Mesothelial cell of epicardium (in vitro differentiated cells): Measurements from ENCODE around the gene KBTBD4. TPM values are rescaled to one million over a fixed set of nuclear protein-coding genes. Genes with fewer than 3 reads are reported as not detected.
"Not testable (repeated sequence)": the region's sequence is repeated elsewhere in the genome, so short reads cannot be mapped to it uniquely, and the experiment has no call there.

Experiments
- DNase-seq, 2 experiments: peaks; one replicate each; pipeline ENCODE4 v3.0.0; 2021; ENCODE audit warnings: low spot score in 2 of 2; ENCODE audit not compliant: unreplicated experiment in 2 of 2
- H3K27ac Mint-ChIP-seq: 2 replicates; pipeline ENCODE4 v1.8.0; 2021; ENCODE audit warnings: mixed read lengths
- H3K27me3 Mint-ChIP-seq: 2 replicates; pipeline ENCODE4 v1.8.0; 2021; ENCODE audit warnings: low read depth, mixed read lengths
- H3K36me3 Mint-ChIP-seq: 2 replicates; pipeline ENCODE4 v1.8.0; 2021; ENCODE audit warnings: mixed read lengths
- H3K4me1 Mint-ChIP-seq: 2 replicates; pipeline ENCODE4 v1.8.0; 2021; ENCODE audit warnings: mixed read lengths
- H3K4me3 Mint-ChIP-seq: 2 replicates; pipeline ENCODE4 v1.8.0; 2021; ENCODE audit warnings: mild to moderate bottlenecking, moderate library complexity, mixed read lengths
- H3K9me3 Mint-ChIP-seq: 2 replicates; pipeline ENCODE4 v1.8.0; 2021; ENCODE audit warnings: mixed read lengths
- CTCF ChIP-seq: fragments of 200-600 bp; sonication (generic); IDR thresholded peaks from one replicate; pipeline ENCODE4 v1.5.0; 2021; ENCODE audit warnings: antibody characterized with exemption; ENCODE audit not compliant: unreplicated experiment
- total RNA-seq: library from RNA; stranded (reverse); gene quantifications from 3 replicates; pipeline ENCODE4 v1.2.1, GENCODE V29; 2021

The KBTBD4 gene
- total RNA-seq, 1 donor from 2014 or later, result 15.7 TPM

- no peaks in the 10 kb centered on the region for H3K36me3 Mint-ChIP-seq
- H3K9me3 Mint-ChIP-seq, result no peaks in the 10 kb centered on the region
- DNase-seq, result no peak
- no peaks in the 10 kb centered on the region for H3K27me3 Mint-ChIP-seq
- TF ChIP-seq CTCF, result no peak
- peak overlapping the region; percentile 21 for H3K27ac Mint-ChIP-seq
- H3K4me3 Mint-ChIP-seq, result no peak overlapping the region
- peaks cover 36% of the 10 kb centered on the region for H3K4me1 Mint-ChIP-seq
These were observed 51.6 kb downstream of the KBTBD4 start for GRCh38 chr11:47527186-47527585.

GRCh38 chr11:47526032-47526431 is 52.7 kb downstream of the KBTBD4 start:
- peak overlapping the region; percentile 87 for H3K27ac Mint-ChIP-seq
- peaks cover 31% of the 10 kb centered on the region for H3K4me1 Mint-ChIP-seq
- not testable (repeated sequence) for H3K9me3 Mint-ChIP-seq, DNase-seq, H3K4me3 Mint-ChIP-seq, H3K27me3 Mint-ChIP-seq, H3K36me3 Mint-ChIP-seq

GRCh38 chr11:47524291-47524874 is 54.4 kb downstream of the KBTBD4 start:
- Mint-ChIP-seq H3K9me3 (no peaks in the 10 kb centered on the region), H3K27me3 (no peaks in the 10 kb centered on the region), H3K4me3 (no peak overlapping the region), H3K27ac (peak overlapping the region; percentile 87), H3K4me1 (peaks cover 32% of the 10 kb centered on the region), H3K36me3 (no peaks in the 10 kb centered on the region)
- TF ChIP-seq CTCF, result no peak
- no peak for DNase-seq

- no peaks in the 10 kb centered on the region for H3K27me3 Mint-ChIP-seq
- peaks cover 34% of the 10 kb centered on the region for H3K4me1 Mint-ChIP-seq
- TF ChIP-seq CTCF, result no peak
- no peaks in the 10 kb centered on the region for H3K36me3 Mint-ChIP-seq
- H3K27ac Mint-ChIP-seq, result peak overlapping the region; percentile 87
- H3K4me3 Mint-ChIP-seq, result no peak overlapping the region
- no peak for DNase-seq
- H3K9me3 Mint-ChIP-seq, result no peaks in the 10 kb centered on the region
These were observed 55.1 kb downstream of the KBTBD4 start for GRCh38 chr11:47523490-47524225.

Other genes starting within 250 kb of the KBTBD4 start
- gene MYBPC3, start 226.3 kb downstream of the KBTBD4 start, total RNA-seq, result not detected in 3 replicates
- 0.36 to 0.51 TPM in 2 of 3 replicates, not detected in the other for gene SPI1, start 200.4 kb downstream of the KBTBD4 start, total RNA-seq
- 62.6 to 69.8 TPM (median 69.5 TPM) in 3 replicates for gene SLC39A13, start 170.4 kb downstream of the KBTBD4 start, total RNA-seq
- gene PSMC3, start 152.5 kb downstream of the KBTBD4 start, total RNA-seq, result 88.9 to 97.2 TPM (median 91.7 TPM) in 3 replicates
- 0.27 to 0.31 TPM (median 0.31 TPM) in 3 replicates for gene RAPSN, start 129.8 kb downstream of the KBTBD4 start, total RNA-seq
- gene CELF1, start 25.8 kb downstream of the KBTBD4 start, total RNA-seq, result 119 to 123 TPM (median 120 TPM) in 3 replicates
- 44.3 to 45.9 TPM (median 45.1 TPM) in 3 replicates for gene PTPMT1, start 13.4 kb downstream of the KBTBD4 start, total RNA-seq
- 93.4 to 96.6 TPM (median 96.5 TPM) in 3 replicates for gene NDUFS3, start 104 bp upstream of the KBTBD4 start, total RNA-seq
- 0.18 to 0.36 TPM (median 0.27 TPM) in 3 replicates for gene FAM180B, start 7.7 kb upstream of the KBTBD4 start, total RNA-seq
- 4.7 to 5.6 TPM (median 4.7 TPM) in 3 replicates for gene C1QTNF4, start 15.4 kb upstream of the KBTBD4 start, total RNA-seq
- gene MTCH2, start 63.6 kb upstream of the KBTBD4 start, total RNA-seq, result 53.5 to 59.1 TPM (median 54.4 TPM) in 3 replicates
- 3.5 to 4.6 TPM (median 3.9 TPM) in 3 replicates for gene AGBL2, start 136.4 kb upstream of the KBTBD4 start, total RNA-seq
- 167 to 168 TPM (median 167 TPM) in 3 replicates for gene FNBP4, start 188.4 kb upstream of the KBTBD4 start, total RNA-seq